ENCODE results near the gene RPLP2.
A peak's percentile ranks its signal among the peaks of the same experiment; 100 is the strongest.

RPLP2 gene

GRCh38 chr11:813072-813455 is 3.3 kb downstream of the RPLP2 start:
- no peak for DNase-seq
- TF ChIP-seq GATA1 (IDR thresholded peaks at IDR 0.05; ENCODE audit: low read depth, low read length) = no peak
- TF ChIP-seq POLR2A (IDR thresholded peaks at IDR 0.05; ENCODE audit: low read length) = no peak

- no peak for TF ChIP-seq GATA1 (IDR thresholded peaks at IDR 0.05; ENCODE audit: low read depth, low read length)
- TF ChIP-seq POLR2A (IDR thresholded peaks at IDR 0.05; ENCODE audit: low read length) = peak; percentile 53
- DNase-seq = no peak
Observed at GRCh38 chr11:813456-814096, 3.8 kb downstream of the RPLP2 start.

- TF ChIP-seq GATA1 (IDR thresholded peaks at IDR 0.05; ENCODE audit: low read depth, low read length) = no peak
- no peak for TF ChIP-seq POLR2A (IDR thresholded peaks at IDR 0.05; ENCODE audit: low read length)
- DNase-seq = no peak
Observed at GRCh38 chr11:815675-816432, 6.1 kb downstream of the RPLP2 start.

GRCh38 chr11:816433-816779 is 6.6 kb downstream of the RPLP2 start:
- TF ChIP-seq GATA1 (IDR thresholded peaks at IDR 0.05; ENCODE audit: low read depth, low read length) (no peak), POLR2A (IDR thresholded peaks at IDR 0.05; ENCODE audit: low read length) (no peak)
- DNase-seq = no peak

GRCh38 chr11:818396-819128 is 8.8 kb downstream of the RPLP2 start, which contains the start of gene PNPLA2:
Gene PNPLA2 (plus strand): TSS chr11:818914. CDS start chr11:819719, 805 bp downstream.
- TF ChIP-seq GATA1 (IDR thresholded peaks at IDR 0.05; ENCODE audit: low read depth, low read length) = no peak
- TF ChIP-seq POLR2A (IDR thresholded peaks at IDR 0.05; ENCODE audit: low read length) = no peak
- DNase-seq = no peak

DNA sequence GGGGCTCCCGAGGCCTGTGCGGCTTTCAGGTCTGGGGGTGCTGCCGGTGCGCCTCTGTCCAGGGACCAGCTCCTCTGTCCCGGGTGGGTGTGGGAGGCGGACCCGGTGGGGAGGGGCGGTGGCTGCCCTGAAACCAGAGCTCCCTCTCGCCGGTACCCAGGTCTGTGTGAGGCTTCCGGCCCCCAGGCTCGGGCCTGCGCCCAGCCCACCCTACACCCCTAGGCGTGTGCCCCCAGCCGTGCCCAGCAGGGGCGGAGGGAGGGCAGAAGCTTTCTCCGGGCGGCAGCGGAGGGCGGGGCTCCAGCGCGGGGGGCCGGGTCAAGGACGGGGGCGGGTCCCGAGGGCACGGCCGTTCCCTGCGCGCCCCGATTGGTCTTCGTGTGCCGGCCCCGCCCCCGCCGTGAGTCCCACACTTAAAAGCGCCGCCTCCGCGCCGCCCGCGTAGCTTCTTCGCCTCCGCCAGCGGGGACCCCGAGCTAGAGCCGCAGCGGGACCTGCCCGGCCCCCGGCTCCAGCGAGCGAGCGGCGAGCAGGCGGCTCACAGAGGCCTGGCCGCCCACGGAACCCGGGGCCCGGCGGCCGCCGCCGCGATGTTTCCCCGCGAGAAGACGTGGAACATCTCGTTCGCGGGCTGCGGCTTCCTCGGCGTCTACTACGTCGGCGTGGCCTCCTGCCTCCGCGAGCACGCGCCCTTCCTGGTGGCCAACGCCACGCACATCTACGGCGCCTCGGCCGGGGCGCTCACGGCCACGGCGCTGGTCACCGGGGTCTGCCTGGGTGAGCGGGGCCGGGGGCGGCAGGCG is 9.6 kb downstream of the RPLP2 start:
- peak; percentile 94 to 97 for DNase-seq
- no peak for TF ChIP-seq GATA1 (IDR thresholded peaks at IDR 0.05; ENCODE audit: low read depth, low read length)
- peak; percentile 80 for TF ChIP-seq POLR2A (IDR thresholded peaks at IDR 0.05; ENCODE audit: low read length)

DNA sequence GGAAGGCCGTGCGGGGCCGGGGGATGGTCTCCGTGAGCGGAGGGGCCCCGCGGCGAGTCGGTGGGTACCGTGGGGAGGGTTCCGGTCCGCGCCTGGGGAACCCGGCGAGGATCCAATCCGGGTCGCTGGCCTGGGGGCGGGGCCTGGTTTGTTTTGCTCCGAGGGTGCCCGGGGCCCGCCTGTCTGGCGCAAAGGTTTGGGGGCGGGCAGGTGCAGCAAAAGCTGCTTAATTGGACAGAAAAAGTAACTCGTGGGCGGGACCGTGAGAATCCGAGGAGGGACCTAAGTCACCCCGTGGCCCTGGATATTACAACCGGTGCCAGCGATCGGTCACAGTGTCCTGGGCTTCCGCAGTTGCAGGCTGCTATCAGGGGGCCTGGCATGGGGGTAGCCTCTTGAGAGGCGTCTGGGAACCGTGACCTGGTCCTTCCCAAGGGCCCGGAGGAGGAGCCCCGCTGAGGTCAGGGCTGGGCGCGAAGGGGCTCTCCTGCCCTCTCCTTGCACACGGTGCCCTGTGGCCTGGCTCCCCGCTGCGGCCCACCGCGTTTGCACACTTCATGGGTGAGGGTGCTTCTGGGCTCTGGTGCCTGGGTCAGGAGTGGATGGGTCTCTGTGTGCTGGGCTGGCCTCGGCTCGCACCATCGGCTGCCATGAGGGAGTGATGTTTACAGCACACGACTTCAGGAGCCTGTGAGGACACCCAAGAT is 10.3 kb downstream of the RPLP2 start:
- peak; percentile 93 for DNase-seq
- TF ChIP-seq GATA1 (IDR thresholded peaks at IDR 0.05; ENCODE audit: low read depth, low read length) (no peak), POLR2A (IDR thresholded peaks at IDR 0.05; ENCODE audit: low read length) (no peak)

DNA sequence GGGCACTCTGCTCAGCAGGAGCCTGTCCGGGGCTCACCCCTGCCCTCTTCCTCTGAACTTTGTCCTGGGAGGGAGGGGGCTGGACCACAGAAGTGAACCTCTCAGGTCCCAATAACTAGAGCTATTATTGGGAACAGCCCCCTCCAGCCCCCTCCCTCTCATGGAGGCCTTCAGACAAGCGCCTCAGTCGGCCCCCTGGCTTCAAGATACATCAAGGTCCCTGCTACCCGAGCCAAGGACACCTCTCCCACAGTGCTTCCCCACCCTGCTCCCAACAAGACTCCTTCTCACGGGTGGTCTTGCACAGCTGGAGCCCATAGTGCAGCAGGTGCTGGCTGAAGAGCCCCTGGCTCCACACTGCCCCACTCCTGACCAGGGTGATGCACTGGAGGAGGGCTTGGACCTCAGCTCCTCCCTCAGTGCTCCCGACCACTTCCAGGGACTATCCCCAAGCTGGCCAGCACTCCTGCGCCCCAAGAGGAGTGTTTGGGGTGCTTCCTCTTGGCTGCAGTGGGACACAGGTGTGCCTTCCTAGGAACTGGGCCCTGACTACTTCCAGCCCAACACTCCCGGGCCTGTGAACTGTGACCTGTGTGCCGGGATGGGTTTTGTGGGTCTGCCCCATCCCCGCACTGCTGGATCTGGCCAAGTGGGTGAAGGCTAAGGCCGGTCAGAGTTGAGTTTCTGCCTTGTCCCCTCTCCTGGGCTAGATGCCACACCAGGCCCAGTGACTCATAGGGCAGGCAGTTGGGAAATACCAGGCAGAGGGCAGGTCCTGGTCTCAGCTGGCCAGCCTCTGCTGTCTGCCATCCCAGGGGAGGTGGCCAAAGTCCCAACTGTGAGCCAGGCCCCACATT is 11.1 kb downstream of the RPLP2 start:
- TF ChIP-seq POLR2A (IDR thresholded peaks at IDR 0.05; ENCODE audit: low read length) (no peak), GATA1 (IDR thresholded peaks at IDR 0.05; ENCODE audit: low read depth, low read length) (no peak)
- DNase-seq = no peak

GRCh38 chr11:821512-822371 is 12.0 kb downstream of the RPLP2 start:
- no peak for DNase-seq
- TF ChIP-seq GATA1 (IDR thresholded peaks at IDR 0.05; ENCODE audit: low read depth, low read length) (no peak), POLR2A (IDR thresholded peaks at IDR 0.05; ENCODE audit: low read length) (no peak)

- TF ChIP-seq POLR2A (IDR thresholded peaks at IDR 0.05; ENCODE audit: low read length) = no peak
- TF ChIP-seq GATA1 (IDR thresholded peaks at IDR 0.05; ENCODE audit: low read depth, low read length) = no peak
- no peak for DNase-seq
Observed at GRCh38 chr11:823441-824291, 13.9 kb downstream of the RPLP2 start.
